IMR-90 (cell line): Measurements from ENCODE around the gene PLEKHA4. TPM values are rescaled to one million over a fixed set of nuclear protein-coding genes. Genes with fewer than 3 reads are reported as not detected.

ENCODE experiments used
- ATAC-seq: fragments of 200-7000 bp; cut with Tn5 transposase; 2 replicates; pipeline ENCODE4 v1.9.1; 2020; ENCODE audit warnings: low read depth, mild to moderate bottlenecking, moderate library complexity
- BruUV-seq: library from RNA; stranded (reverse); fragments of 400-500 nt; replicated peaks from 2 replicates; lab custom pipeline; 2021; lab: Mats Ljungman, UMichigan
- CTCF ChIA-PET: fragments of 300-600 bp; formaldehyde crosslinking; extraction: SDS; loops from one replicate; lab custom pipeline; 2021; ENCODE audit warnings: antibody characterized with exemption; lab: Yijun Ruan, JAX
- POLR2A ChIA-PET: fragments of 300-600 bp; sonication (Branson Sonifier 250); formaldehyde crosslinking; loops from one replicate; lab custom pipeline; 2022; ENCODE audit warnings: antibody characterized with exemption; ENCODE audit not compliant: unreplicated experiment; lab: Charles Lee
- DNase-seq: peaks from one replicate; pipeline ENCODE4 v3.0.0; 2013
- H2AFZ ChIP-seq: replicated peaks from 2 replicates; pipeline ENCODE3; 2013; ENCODE audit warnings: low read length, mild to moderate bottlenecking; ENCODE audit not compliant: poor library complexity
- H2AK5ac ChIP-seq: 2 replicates; pipeline ENCODE4 v1.6.1; 2013; ENCODE audit warnings: low read depth, low read length, inconsistent platforms
- H2AK9ac ChIP-seq: replicated peaks from 2 replicates; pipeline ENCODE3; 2013; ENCODE audit warnings: mild to moderate bottlenecking, low read depth, low read length, moderate library complexity; ENCODE audit not compliant: poor library complexity
- H2BK120ac ChIP-seq: 2 replicates; pipeline ENCODE4 v1.6.1; 2013; ENCODE audit warnings: low read depth, low read length, inconsistent platforms
- H2BK15ac ChIP-seq: 3 replicates; pipeline ENCODE4 v1.6.1; 2013; ENCODE audit warnings: low read depth, low read length, inconsistent platforms
- H2BK20ac ChIP-seq: 2 replicates; pipeline ENCODE4 v1.6.1; 2013; ENCODE audit warnings: low read depth, mild to moderate bottlenecking, inconsistent platforms, low read length, moderate library complexity
- H2BK5ac ChIP-seq: 2 replicates; pipeline ENCODE4 v1.6.1; 2013; ENCODE audit warnings: mild to moderate bottlenecking, low read depth, low read length, inconsistent platforms; ENCODE audit not compliant: poor library complexity, severe bottlenecking
- H3K14ac ChIP-seq: replicated peaks from 2 replicates; pipeline ENCODE4 v1.6.1; 2013; ENCODE audit warnings: low read depth, low read length, inconsistent platforms
- H3K18ac ChIP-seq: 2 replicates; pipeline ENCODE4 v1.6.1; 2013; ENCODE audit warnings: low read depth, low read length, control low read depth
- H3K23ac ChIP-seq: 2 replicates; pipeline ENCODE4 v1.6.1; 2013; ENCODE audit warnings: low read depth, low read length, inconsistent platforms
- H3K27ac ChIP-seq: 2 replicates; pipeline ENCODE4 v1.5.1; 2013; ENCODE audit warnings: mild to moderate bottlenecking, control low read depth, low read length; ENCODE audit not compliant: insufficient read depth
- H3K27me3 ChIP-seq: 2 replicates; pipeline ENCODE4 v1.6.1; 2013; ENCODE audit warnings: low read length; ENCODE audit not compliant: control insufficient read depth, insufficient read depth
- H3K36me3 ChIP-seq: 2 replicates; pipeline ENCODE4 v1.6.1; 2013; ENCODE audit warnings: low read length, mixed read lengths; ENCODE audit not compliant: control insufficient read depth, insufficient read depth
- H3K4ac ChIP-seq: 2 replicates; pipeline ENCODE4 v1.6.1; 2013; ENCODE audit warnings: low read depth, low read length, inconsistent platforms
- H3K4me1 ChIP-seq: 2 replicates; pipeline ENCODE4 v1.6.1; 2013; ENCODE audit warnings: low read length, mixed read lengths; ENCODE audit not compliant: control insufficient read depth, insufficient read depth
- H3K4me2 ChIP-seq: 2 replicates; pipeline ENCODE4 v1.6.1; 2013; ENCODE audit warnings: low read depth, mild to moderate bottlenecking, control low read depth, low read length, moderate library complexity
- H3K4me3 ChIP-seq: 2 replicates; pipeline ENCODE4 v1.5.1; 2013; ENCODE audit warnings: low read depth, mild to moderate bottlenecking, control low read depth, low read length, moderate library complexity; ENCODE audit not compliant: insufficient read depth
- H3K56ac ChIP-seq: 2 replicates; pipeline ENCODE4 v1.6.1; 2013; ENCODE audit warnings: low read length, inconsistent platforms; ENCODE audit not compliant: insufficient read depth; ENCODE audit errors: extremely low read depth
- H3K79me1 ChIP-seq, 2 experiments: 2 replicates each; pipeline ENCODE4 v1.6.1; 2013; ENCODE audit warnings: low read length in 2 of 2, inconsistent platforms in 1 of 2, low read depth in 1 of 2
- H3K9ac ChIP-seq: 2 replicates; pipeline ENCODE4 v1.6.1; 2013; ENCODE audit warnings: low read depth, low read length, control low read depth
- H3K9me1 ChIP-seq: 2 replicates; pipeline ENCODE4 v1.6.1; 2013; ENCODE audit warnings: low read length, inconsistent platforms; ENCODE audit not compliant: insufficient read depth
- H3K9me3 ChIP-seq: 2 replicates; pipeline ENCODE4 v1.6.1; 2013; ENCODE audit warnings: low read length; ENCODE audit not compliant: control insufficient read depth, insufficient read depth
- H4K20me1 ChIP-seq: 2 replicates; pipeline ENCODE4 v1.6.1; 2013; ENCODE audit warnings: low read length, inconsistent platforms; ENCODE audit not compliant: insufficient read depth
- H4K5ac ChIP-seq: 2 replicates; pipeline ENCODE4 v1.6.1; 2013; ENCODE audit warnings: mild to moderate bottlenecking, low read depth, low read length, control low read depth
- H4K8ac ChIP-seq, 2 experiments: 2 replicates each; pipeline ENCODE4 v1.6.1; 2013; ENCODE audit warnings: low read depth in 2 of 2, low read length in 2 of 2, control low read depth in 1 of 2, inconsistent platforms in 1 of 2
- H4K91ac ChIP-seq: 2 replicates; pipeline ENCODE4 v1.6.1; 2013; ENCODE audit warnings: low read depth, low read length, inconsistent platforms; ENCODE audit not compliant: insufficient read depth
- BHLHE40 ChIP-seq: fragments of 150-350 bp; IDR thresholded peaks from 2 replicates; pipeline ENCODE4 v1.6.1; 2016; ENCODE audit warnings: mild to moderate bottlenecking, low read depth, low read length
- CEBPB ChIP-seq: IDR thresholded peaks from 2 replicates; pipeline ENCODE4 v1.6.1; 2012; ENCODE audit warnings: low read depth, low read length, improper control_type of control experiment
- CHD1 ChIP-seq: IDR thresholded peaks from 2 replicates; pipeline ENCODE4 v1.6.1; 2012; ENCODE audit warnings: low read depth, low read length, improper control_type of control experiment
- CTCF ChIP-seq: conservative IDR thresholded peaks from 2 replicates; pipeline ENCODE4 v1.5.1; 2012; ENCODE audit warnings: mild to moderate bottlenecking, low read depth, low read length, improper control_type of control experiment
- ELK1 ChIP-seq: fragments of 150-350 bp; IDR thresholded peaks from 2 replicates; pipeline ENCODE4 v1.6.1; 2016; ENCODE audit warnings: low read depth, mild to moderate bottlenecking, low read length, moderate library complexity, borderline replicate concordance
- FOS ChIP-seq: fragments of 150-350 bp; IDR thresholded peaks from 2 replicates; pipeline ENCODE4 v1.6.1; 2016; ENCODE audit warnings: low read depth, low read length
- MAFK ChIP-seq: IDR thresholded peaks from 2 replicates; pipeline ENCODE4 v1.6.1; 2012; ENCODE audit warnings: low read depth, low read length, improper control_type of control experiment
- MAZ ChIP-seq: IDR thresholded peaks from 2 replicates; pipeline ENCODE4 v1.6.1; 2012; ENCODE audit warnings: low read depth, mild to moderate bottlenecking, low read length, improper control_type of control experiment, moderate library complexity, borderline replicate concordance
- MXI1 ChIP-seq: IDR thresholded peaks from 2 replicates; pipeline ENCODE4 v1.6.1; 2012; ENCODE audit warnings: low read depth, mild to moderate bottlenecking, low read length, moderate library complexity, borderline replicate concordance
- NFE2L2 ChIP-seq: fragments of 150-350 bp; IDR thresholded peaks from 2 replicates; pipeline ENCODE4 v1.6.1; 2016; ENCODE audit warnings: low read depth, mild to moderate bottlenecking, low read length
- POLR2A ChIP-seq: IDR thresholded peaks from 2 replicates; pipeline ENCODE4 v1.6.1; 2012; ENCODE audit warnings: mild to moderate bottlenecking, low read depth, low read length
- RAD21 ChIP-seq: IDR thresholded peaks from 2 replicates; pipeline ENCODE4 v1.6.1; 2012; ENCODE audit warnings: low read length, improper control_type of control experiment
- RCOR1 ChIP-seq: IDR thresholded peaks from 2 replicates; pipeline ENCODE4 v1.6.1; 2012; ENCODE audit warnings: mild to moderate bottlenecking, low read length, improper control_type of control experiment; ENCODE audit not compliant: insufficient replicate concordance
- RFX5 ChIP-seq: IDR thresholded peaks from 2 replicates; pipeline ENCODE4 v1.8.0; 2012; ENCODE audit warnings: low read depth, mild to moderate bottlenecking, low read length, moderate library complexity
- SMC3 ChIP-seq: fragments of 150-350 bp; IDR thresholded peaks from 2 replicates; pipeline ENCODE4 v1.6.1; 2016; ENCODE audit warnings: low read depth, mild to moderate bottlenecking, antibody characterized with exemption, low read length, moderate library complexity
- USF2 ChIP-seq: fragments of 150-350 bp; IDR thresholded peaks from 2 replicates; pipeline ENCODE4 v1.6.1; 2017; ENCODE audit warnings: mild to moderate bottlenecking, antibody characterized with exemption, low read length, low read depth
- WGBS, 2 experiments: methylation state at CpG; one replicate each; pipeline versions ENCODE4 v1.1.5 to v1.1.7; 2013; ENCODE audit warnings: missing lambda C conversion rate in 2 of 2; ENCODE audit not compliant: insufficient read length in 1 of 2; ENCODE audit errors: extremely low coverage in 2 of 2; 5-methylcytosine and 5-hydroxymethylcytosine counted together
- dilution Hi-C: fragments of 300-500 bp; cut with HindIII; formaldehyde crosslinking; loops from one replicate; pipeline ENCODE4 v1.14.3; 2018; ENCODE audit warnings: low sequenced_read_pairs; ENCODE audit not compliant: unreplicated experiment
- in situ Hi-C: fragments of 300-500 bp; cut with MboI; formaldehyde crosslinking; loops from 3 replicates; pipeline ENCODE4 v1.14.3; 2019; ENCODE audit warnings: low sequenced_read_pairs, inconsistent platforms, mixed read lengths
- intact Hi-C: fragments of 100-400 bp; cut with micrococcal nuclease; formaldehyde crosslinking; loops from 2 replicates; pipeline ENCODE4 v1.10.0; 2022
- polyA plus RNA-seq, 3 experiments: library from polyadenylated mRNA; depleted of rRNA; stranded (reverse); fragments of >200 nt; gene quantifications; 2 replicates each; pipeline ENCODE4 v1.2.3, GENCODE V29; 2012; ENCODE audit warnings: low replicate concordance in 1 of 3
- total RNA-seq: library from RNA; depleted of rRNA; stranded (reverse); fragments of >200 nt; gene quantifications from 2 replicates; pipeline ENCODE4 v1.2.3, GENCODE V29; 2012

The PLEKHA4 gene
- total and polyA plus RNA-seq, 2 of the 4 experiments (the other 2 are of a cell fraction): 4.5 to 14.4 TPM

- in situ Hi-C loops (no loop called here), intact Hi-C loops (no loop called here), dilution Hi-C loops (loop anchor here (10.0 kb wide), 1 partner anchor 47 kb away; no protein-coding TSS in a partner anchor)
- ATAC-seq: no peak
- H2BK5ac ChIP-seq: no peak overlapping the region
- no peak overlapping the region for H2BK20ac ChIP-seq
- H3K9me3 ChIP-seq: no peaks in the 10 kb centered on the region
- peaks cover 20% of the 10 kb centered on the region for H3K36me3 ChIP-seq
- no peak overlapping the region for H3K14ac ChIP-seq
- H3K27ac ChIP-seq: no peak overlapping the region
- TF ChIP-seq RCOR1 (no peak), BHLHE40 (no peak), MXI1 (no peak), CEBPB (no peak), USF2 (no peak), MAZ (no peak), CHD1 (no peak), RFX5 (no peak), NFE2L2 (no peak), POLR2A (no peak), MAFK (no peak), FOS (no peak), RAD21 (no peak), ELK1 (no peak), CTCF (no peak), SMC3 (no peak)
- no peaks in the 10 kb centered on the region for H3K4me1 ChIP-seq
- H2BK15ac ChIP-seq: no peak overlapping the region
- no TSS peak for BruUV-seq
- no peak overlapping the region for H4K5ac ChIP-seq
- no peak overlapping the region for H4K91ac ChIP-seq
- H3K9me1 ChIP-seq: no peaks in the 10 kb centered on the region
- no peak overlapping the region for H3K9ac ChIP-seq
- no peak overlapping the region for H2AK9ac ChIP-seq
- no peak overlapping the region for H2AK5ac ChIP-seq
- H3K79me1 ChIP-seq: no peaks in the 10 kb centered on the region
- H3K4me2 ChIP-seq: no peak overlapping the region
- WGBS, 2 experiments: 100% methylated on average over 2 of the region's 4 CpGs; no CpG with 5 or more reads in 1 of the 2 experiments
- no peak overlapping the region for H4K8ac ChIP-seq
- ChIA-PET POLR2A (no interaction called here), CTCF (interaction anchor here (0.7 kb wide), 1 partner anchor 10 kb away, joined by 3 read pairs; no protein-coding TSS in a partner anchor)
- H3K23ac ChIP-seq: no peak overlapping the region
- H3K18ac ChIP-seq: no peak overlapping the region
- no peak overlapping the region for H3K56ac ChIP-seq
- H4K20me1 ChIP-seq: no peaks in the 10 kb centered on the region
- H3K4me3 ChIP-seq: no peak overlapping the region
- no peak overlapping the region for H2BK120ac ChIP-seq
- no peak for DNase-seq
- no peaks in the 10 kb centered on the region for H3K27me3 ChIP-seq
- no peak overlapping the region for H2AFZ ChIP-seq
- H3K4ac ChIP-seq: no peak overlapping the region
These were observed 16.1 kb downstream of the PLEKHA4 start for GRCh38 chr19:48852292-48852691.
